GM23338 (cell line): ENCODE data around the gene XYLT1. TPM values are rescaled to one million over a fixed set of nuclear protein-coding genes. Genes with fewer than 3 reads are reported as not detected.

Experiments
- ATAC-seq: fragments of 200-7000 bp; cut with Tn5 transposase; 3 replicates; pipeline ENCODE4 v1.9.1; 2020
- DNase-seq: peaks from one replicate; pipeline ENCODE4 v3.0.0-alpha.2; 2015; ENCODE audit warnings: low spot score
- H2AFZ ChIP-seq: fragments of 200-600 bp; sonication (generic); 2 replicates; pipeline ENCODE4 v1.8.0; 2016; ENCODE audit warnings: antibody characterized with exemption, mild to moderate bottlenecking, moderate library complexity
- H3F3A ChIP-seq: fragments of 200-600 bp; sonication (generic); replicated peaks from 2 replicates; pipeline ENCODE4 v1.8.0; 2017; ENCODE audit warnings: antibody characterized with exemption, mixed run types, low read depth
- H3K27ac ChIP-seq: fragments of 200-600 bp; sonication (generic); 2 replicates; pipeline ENCODE4 v1.6.1; 2016; ENCODE audit warnings: low read depth
- H3K27me3 ChIP-seq: fragments of 200-600 bp; sonication (generic); 2 replicates; pipeline ENCODE4 v1.8.0; 2016; ENCODE audit warnings: mild to moderate bottlenecking, mixed run types, moderate library complexity; ENCODE audit not compliant: insufficient read depth
- H3K36me3 ChIP-seq: fragments of 200-600 bp; sonication (generic); 2 replicates; pipeline ENCODE4 v1.8.0; 2016; ENCODE audit warnings: mild to moderate bottlenecking; ENCODE audit not compliant: insufficient read depth
- H3K4me1 ChIP-seq: fragments of 200-600 bp; sonication (generic); 2 replicates; pipeline ENCODE4 v1.8.0; 2016; ENCODE audit warnings: mild to moderate bottlenecking, moderate library complexity; ENCODE audit not compliant: insufficient read depth
- H3K4me2 ChIP-seq: fragments of 200-600 bp; sonication (generic); 2 replicates; pipeline ENCODE4 v1.7.1; 2017; ENCODE audit warnings: mixed run types
- H3K4me3 ChIP-seq: fragments of 200-600 bp; sonication (generic); 2 replicates; pipeline ENCODE4 v1.6.1; 2016; ENCODE audit warnings: mixed run types
- H3K79me2 ChIP-seq: fragments of 200-600 bp; sonication (generic); replicated peaks from 2 replicates; pipeline ENCODE4 v1.8.0; 2017; ENCODE audit warnings: mild to moderate bottlenecking; ENCODE audit not compliant: insufficient read depth
- H3K9me2 ChIP-seq: fragments of 200-600 bp; sonication (generic); 2 replicates; pipeline ENCODE4 v1.8.0; 2017; ENCODE audit not compliant: insufficient read depth
- H4K20me1 ChIP-seq: fragments of 200-600 bp; sonication (generic); replicated peaks from 2 replicates; pipeline ENCODE4 v1.8.0; 2017; ENCODE audit warnings: mild to moderate bottlenecking; ENCODE audit not compliant: insufficient read depth
- H3K27ac Mint-ChIP-seq: 2 replicates; pipeline ENCODE4 v1.8.0; 2020; ENCODE audit warnings: inconsistent platforms, mild to moderate bottlenecking, moderate library complexity, mixed read lengths
- H3K27me3 Mint-ChIP-seq: 3 replicates; pipeline ENCODE4 v1.8.0; 2022; ENCODE audit warnings: low read depth, mild to moderate bottlenecking, moderate library complexity, mixed read lengths, inconsistent platforms; ENCODE audit not compliant: insufficient read depth, poor library complexity
- H3K36me3 Mint-ChIP-seq: 3 replicates; pipeline ENCODE4 v1.8.0; 2021; ENCODE audit warnings: low read depth, mild to moderate bottlenecking, inconsistent platforms, moderate library complexity, mixed read lengths
- H3K4me1 Mint-ChIP-seq: 3 replicates; pipeline ENCODE4 v1.8.0; 2020; ENCODE audit warnings: mild to moderate bottlenecking, inconsistent platforms, mixed read lengths
- H3K4me3 Mint-ChIP-seq: 3 replicates; pipeline ENCODE4 v1.8.0; 2021; ENCODE audit warnings: moderate library complexity, mild to moderate bottlenecking, inconsistent platforms, mixed read lengths
- H3K9me3 Mint-ChIP-seq: 3 replicates; pipeline ENCODE4 v1.8.0; 2020; ENCODE audit warnings: moderate library complexity, mild to moderate bottlenecking, inconsistent platforms, mixed read lengths
- CTCF ChIP-seq, 2 experiments: fragments of 200-600 bp in 1 of 2; sonication (generic) in 1 of 2; conservative IDR thresholded peaks; 2 replicates each; pipeline versions ENCODE4 v1.5.1 to v1.6.1; 2016 to 2017; ENCODE audit warnings: antibody characterized with exemption in 2 of 2, low read depth in 2 of 2, mild to moderate bottlenecking in 2 of 2, moderate library complexity in 1 of 2
- ETS1 ChIP-seq: IDR thresholded peaks from 2 replicates; pipeline ENCODE4 v1.6.1; 2016; ENCODE audit warnings: antibody characterized with exemption
- EZH2phosphoT487 ChIP-seq: fragments of 200-600 bp; sonication (generic); IDR thresholded peaks from one replicate; pipeline ENCODE4 v1.8.1; 2018; ENCODE audit warnings: antibody characterized with exemption; ENCODE audit not compliant: unreplicated experiment
- JUNB ChIP-seq: IDR thresholded peaks from one replicate; pipeline ENCODE4 v1.6.1; 2016; ENCODE audit warnings: antibody characterized with exemption; ENCODE audit not compliant: unreplicated experiment
- NANOG ChIP-seq: IDR thresholded peaks from 2 replicates; pipeline ENCODE4 v1.6.1; 2016; ENCODE audit warnings: antibody characterized with exemption, borderline replicate concordance
- ZNF114 ChIP-seq: fragments of 250-450 bp; sonication (Bioruptor Pico); IDR thresholded peaks from 2 replicates; pipeline ENCODE4 v1.5.0; 2020; ENCODE audit warnings: mild to moderate bottlenecking, moderate library complexity
- ZNF331 ChIP-seq: fragments of 250-450 bp; sonication (Bioruptor Pico); IDR thresholded peaks from 2 replicates; pipeline ENCODE4 v1.5.0; 2020; ENCODE audit warnings: low read depth, mild to moderate bottlenecking, moderate library complexity
- ZNF462 ChIP-seq: fragments of 250-450 bp; sonication (Bioruptor Pico); IDR thresholded peaks from 2 replicates; pipeline ENCODE4 v1.5.0; 2020; ENCODE audit warnings: mild to moderate bottlenecking, moderate library complexity
- polyA plus RNA-seq: library from polyadenylated mRNA; unstranded; fragments of >200 nt; fragmentation: Nextera tagmentation; extraction: Ambion mirVana; gene quantifications from 2 replicates; pipeline ENCODE4 v1.2.1, GENCODE V29; 2016
- total RNA-seq: library from RNA; depleted of rRNA; stranded (reverse); fragments of >200 nt; shearing (Covaris generic); gene quantifications from 2 replicates; pipeline ENCODE4 v1.2.3, GENCODE V29; 2014

The XYLT1 gene
- total and polyA plus RNA-seq, 2 experiments from 2014 or later: 3.5 to 24.7 TPM

GRCh38 chr16:17273142-17273561 lies 197.6 kb downstream of the XYLT1 start:
- DNase-seq (no peak), ATAC-seq (no peak)
- no peaks in the 10 kb centered on the region for H3K9me2 ChIP-seq
- peaks cover 5% of the 10 kb centered on the region; the same call in 1 of the 2 replicates for H4K20me1 ChIP-seq
- Mint-ChIP-seq H3K36me3 (no peaks in the 10 kb centered on the region), H3K27me3 (peaks cover 11% of the 10 kb centered on the region), H3K9me3 (no peaks in the 10 kb centered on the region), H3K4me1 (peaks cover 15% of the 10 kb centered on the region), H3K27ac (no peak overlapping the region), H3K4me3 (no peak overlapping the region)
- H3K4me1 ChIP-seq: peaks cover 7% of the 10 kb centered on the region; the same call in 1 of the 2 replicates
- H3K4me3 ChIP-seq: no peak overlapping the region
- H3F3A ChIP-seq: no peaks in the 10 kb centered on the region
- no peaks in the 10 kb centered on the region for H3K27me3 ChIP-seq
- TF ChIP-seq EZH2phosphoT487 (no peak), ZNF462 (no peak), CTCF (conservative IDR thresholded peaks at IDR 0.05; ENCODE audit: low read depth in 2 of 2) (no peak), ZNF331 (CRISPR knock-in tag) (no peak), ZNF114 (CRISPR knock-in tag) (no peak), ETS1 (no peak), JUNB (no peak), NANOG (no peak)
- H3K4me2 ChIP-seq: no peak overlapping the region
- no peak overlapping the region for H2AFZ ChIP-seq
- H3K36me3 ChIP-seq: no peaks in the 10 kb centered on the region
- H3K27ac ChIP-seq: no peak overlapping the region
- H3K79me2 ChIP-seq: peaks cover 3% of the 10 kb centered on the region
